ENCODE data around the gene TRAF1. TPM values are rescaled to one million over a fixed set of nuclear protein-coding genes. Genes with fewer than 3 reads are reported as not detected.
A peak's percentile ranks its signal among the peaks of the same experiment; 100 is the strongest.

Gene TRAF1
- total and polyA plus RNA-seq, 12 donors = 1.1 to 6.7 (median 2.0) TPM

GRCh38 chr9:120944948-120945347 is 18.4 kb upstream of the TRAF1 start:
- Histone ChIP-seq H3K9me3 (no peaks in the 10 kb centered on the region), H3K4me3 (no peak overlapping the region), H3K27me3 (no peaks in the 10 kb centered on the region), H3K27ac (no peak overlapping the region), H3K4me1 (peaks cover 0 to 19% (median 10%) of the 10 kb centered on the region in 9 donors), H3K36me3 (no peaks in the 10 kb centered on the region)
- intact Hi-C loops (cut with DNase I) = loop anchor here in 1 of 10 donors (5.0 kb wide), 1 partner anchor 183 kb away; no protein-coding TSS in a partner anchor
- DNase-seq (no peak), ATAC-seq (no peak)
- TF ChIP-seq CTCF (IDR thresholded peaks at IDR 0.05) = no peak
- 75 to 81% methylated on average over 3 of the region's 3 CpGs for WGBS, 2 donors

GRCh38 chr9:120944434-120944843 is 17.8 kb upstream of the TRAF1 start:
- WGBS, 2 donors = 86 to 89% methylated on average over 4 of the region's 4 CpGs
- H3K4me1 ChIP-seq = peaks cover 0 to 19% (median 10%) of the 10 kb centered on the region in 9 donors
- no peak overlapping the region for H3K4me3 ChIP-seq
- H3K27ac ChIP-seq = no peak overlapping the region
- no peaks in the 10 kb centered on the region for H3K9me3 ChIP-seq
- no peak for TF ChIP-seq CTCF (IDR thresholded peaks at IDR 0.05)
- intact Hi-C loops (cut with DNase I) = loop anchor here in 1 of 10 donors (5.0 kb wide), 1 partner anchor 182 kb away; no protein-coding TSS in a partner anchor
- no peaks in the 10 kb centered on the region for H3K36me3 ChIP-seq
- no peak for DNase-seq
- ATAC-seq = no peak
- no peaks in the 10 kb centered on the region for H3K27me3 ChIP-seq

- peaks cover 0 to 19% (median 10%) of the 10 kb centered on the region in 9 donors for H3K4me1 ChIP-seq
- TF ChIP-seq CTCF (IDR thresholded peaks at IDR 0.05) = no peak
- peak overlapping the region in 5 of 10 donors; percentile 21 to 52 (median 36) for H3K27ac ChIP-seq
- H3K27me3 ChIP-seq = no peaks in the 10 kb centered on the region
- intact Hi-C loops (cut with DNase I) = loop anchor here in 1 of 10 donors (5.0 kb wide), 1 partner anchor 180 kb away; no protein-coding TSS in a partner anchor
- ATAC-seq (peak in 4 of 8 donors; percentile 12 to 84 (median 32)), DNase-seq (no peak)
- H3K9me3 ChIP-seq = no peaks in the 10 kb centered on the region
- no peak overlapping the region for H3K4me3 ChIP-seq
- no peaks in the 10 kb centered on the region for H3K36me3 ChIP-seq
- WGBS, 2 donors = 51 to 55% methylated on average over 8 of the region's 8 CpGs
Measured at GRCh38 chr9:120942186-120943001, 15.8 kb upstream of the TRAF1 start.

- DNase-seq = no peak
- no peak overlapping the region for H3K4me3 ChIP-seq
- intact Hi-C loops (cut with DNase I) = loop anchor here in 1 of 10 donors (5.0 kb wide), 1 partner anchor 179 kb away; no protein-coding TSS in a partner anchor
- peak in 1 of 8 donors; percentile 43 for ATAC-seq
- H3K27ac ChIP-seq = peak overlapping the region in 1 of 10 donors; percentile 8
- no peaks in the 10 kb centered on the region for H3K9me3 ChIP-seq
- H3K36me3 ChIP-seq = no peaks in the 10 kb centered on the region
- no peak for TF ChIP-seq CTCF (IDR thresholded peaks at IDR 0.05)
- H3K27me3 ChIP-seq = no peaks in the 10 kb centered on the region
- WGBS, 2 donors = 81 to 84% methylated on average over 6 of the region's 6 CpGs
- peaks cover 2 to 30% (median 17%) of the 10 kb centered on the region in 9 donors for H3K4me1 ChIP-seq
Measured at GRCh38 chr9:120941046-120941770, 14.6 kb upstream of the TRAF1 start.
